HG03354 (cell line): Measurements from ENCODE around the gene ABCD1.
"Not testable (repeated sequence)": the region's sequence is repeated elsewhere in the genome, so short reads cannot be mapped to it uniquely, and the experiment has no call there.

ENCODE experiments used
- ATAC-seq: cut with Tn5 transposase; IDR thresholded peaks from one replicate; pipeline ENCODE4 v1.9.1; 2021; ENCODE audit warnings: mild to moderate bottlenecking; ENCODE audit not compliant: unreplicated experiment, poor library complexity, severe bottlenecking

The ABCD1 gene

GRCh38 chrX:153706799-153707198 lies 17.9 kb upstream of the ABCD1 start:
- ATAC-seq, result no peak

- no peak for ATAC-seq
Observed at GRCh38 chrX:153707406-153707805, 17.2 kb upstream of the ABCD1 start.

- no peak for ATAC-seq
Observed at GRCh38 chrX:153708415-153708814, 16.2 kb upstream of the ABCD1 start.

GRCh38 chrX:153709726-153710674 lies 14.7 kb upstream of the ABCD1 start:
- ATAC-seq, result no peak

- no peak for ATAC-seq
Observed at GRCh38 chrX:153714256-153714655, 10.4 kb upstream of the ABCD1 start.

- no peak for ATAC-seq
Observed at GRCh38 chrX:153717445-153717844, 7.2 kb upstream of the ABCD1 start.

- ATAC-seq, result no peak
Observed at GRCh38 chrX:153719238-153719637, 5.4 kb upstream of the ABCD1 start.

- no peak for ATAC-seq
Observed at GRCh38 chrX:153719701-153720100, 5.0 kb upstream of the ABCD1 start.

GRCh38 chrX:153722704-153723350 lies 1.8 kb upstream of the ABCD1 start:
- no peak for ATAC-seq

GRCh38 chrX:153723351-153724251 lies 1.1 kb upstream of the ABCD1 start:
- ATAC-seq, result peak; percentile 30

GRCh38 chrX:153725039-153725831 lies 579 bp downstream of the ABCD1 start:
- peak; percentile 7 for ATAC-seq

- no peak for ATAC-seq
Observed at GRCh38 chrX:153725832-153726285, 1.2 kb downstream of the ABCD1 start.

- ATAC-seq, result peak; percentile 53
Observed at GRCh38 chrX:153726286-153727122, 1.8 kb downstream of the ABCD1 start.

- no peak for ATAC-seq
Observed at GRCh38 chrX:153727123-153727931, 2.7 kb downstream of the ABCD1 start.

- no peak for ATAC-seq
Observed at GRCh38 chrX:153728095-153728494, 3.4 kb downstream of the ABCD1 start.

- ATAC-seq, result no peak
Observed at GRCh38 chrX:153728951-153729631, 4.4 kb downstream of the ABCD1 start.

- not testable (repeated sequence) for ATAC-seq
Observed at GRCh38 chrX:153730115-153730514, 5.5 kb downstream of the ABCD1 start.
